DND-41 (cell line): ENCODE results near the gene IGSF8.

Experiments used
- ATAC-seq: fragments of 200-7000 bp; cut with Tn5 transposase; 3 replicates; pipeline ENCODE4 v1.9.1; 2021; ENCODE audit warnings: low read depth; ENCODE audit not compliant: insufficient read depth
- DNase-seq: peaks from one replicate; pipeline ENCODE4 v3.0.0-alpha.2; 2020
- H2AFZ ChIP-seq: 2 replicates; pipeline ENCODE4 v1.6.0; 2012; ENCODE audit warnings: low read depth, low read length
- H3K27ac ChIP-seq: 2 replicates; pipeline ENCODE4 v1.5.1; 2012; ENCODE audit warnings: low read length, inconsistent platforms
- H3K27me3 ChIP-seq: fragments of 200-600 bp; sonication (generic); 2 replicates; pipeline ENCODE4 v1.6.0; 2012; ENCODE audit warnings: low read length, mild to moderate bottlenecking, inconsistent platforms; ENCODE audit not compliant: insufficient read depth, poor library complexity
- H3K36me3 ChIP-seq: 2 replicates; pipeline ENCODE4 v1.5.1; 2012; ENCODE audit warnings: low read length, inconsistent platforms; ENCODE audit not compliant: insufficient read depth
- H3K4me1 ChIP-seq: 2 replicates; pipeline ENCODE4 v1.5.1; 2012; ENCODE audit warnings: mild to moderate bottlenecking, low read length; ENCODE audit not compliant: insufficient read depth
- H3K4me2 ChIP-seq: 2 replicates; pipeline ENCODE4 v1.6.0; 2012; ENCODE audit warnings: mild to moderate bottlenecking, moderate library complexity, low read length, inconsistent platforms; ENCODE audit not compliant: insufficient read depth
- H3K4me3 ChIP-seq, 2 experiments: fragments of 200-600 bp in 1 of 2; shearing (Covaris generic) in 1 of 2; 2 replicates each; pipeline ENCODE4 v1.5.1; 2012 to 2016; ENCODE audit warnings: inconsistent platforms in 2 of 2, low read length in 2 of 2, mild to moderate bottlenecking in 2 of 2, low read depth in 1 of 2, moderate library complexity in 1 of 2
- H3K79me2 ChIP-seq: 2 replicates; pipeline ENCODE4 v1.6.0; 2012; ENCODE audit warnings: low read length, inconsistent platforms; ENCODE audit not compliant: insufficient read depth
- H3K9ac ChIP-seq: 2 replicates; pipeline ENCODE4 v1.6.0; 2012; ENCODE audit warnings: low read depth, mild to moderate bottlenecking, inconsistent platforms, low read length, moderate library complexity
- H3K9me3 ChIP-seq: 2 replicates; pipeline ENCODE4 v1.5.1; 2012; ENCODE audit warnings: low read length, moderate library complexity, mild to moderate bottlenecking, inconsistent platforms; ENCODE audit not compliant: insufficient read depth, severe bottlenecking
- H4K20me1 ChIP-seq: 2 replicates; pipeline ENCODE4 v1.6.0; 2012; ENCODE audit warnings: low read length; ENCODE audit not compliant: insufficient read depth
- CTCF ChIP-seq: IDR thresholded peaks from 2 replicates; pipeline ENCODE4 v1.5.1; 2012; ENCODE audit warnings: borderline replicate concordance, low read length, moderate library complexity, mild to moderate bottlenecking; ENCODE audit not compliant: poor library complexity, severe bottlenecking; ENCODE audit errors: extremely low read depth
- EZH2 ChIP-seq: IDR thresholded peaks from 3 replicates; pipeline ENCODE4 v1.6.1; 2012; ENCODE audit warnings: borderline replicate concordance, low read depth, mild to moderate bottlenecking, moderate library complexity, low read length, inconsistent platforms; ENCODE audit not compliant: severe bottlenecking

Gene IGSF8

GRCh38 chr1:160097911-160098851 is at the start of gene IGSF8:
Gene IGSF8 (minus strand): TSS chr1:160098619. CDS start chr1:160098472, 147 bp downstream.
- DNase-seq: peak; percentile 93
- Histone ChIP-seq H3K4me1 (peaks cover 42% of the 10 kb centered on the region), H3K36me3 (peaks cover 23% of the 10 kb centered on the region), H3K79me2 (peaks cover 29% of the 10 kb centered on the region), H3K4me3 (peak within 1 kb of the TSS; percentile 84 to 93), H3K9ac (peak within 1 kb of the TSS; percentile 97), H3K27ac (peak within 1 kb of the TSS; percentile 84), H2AFZ (peak within 1 kb of the TSS; percentile 82), H4K20me1 (peaks cover 33% of the 10 kb centered on the region; the same call in 1 of the 2 replicates), H3K4me2 (peak within 1 kb of the TSS; percentile 96), H3K27me3 (no peaks in the 10 kb centered on the region), H3K9me3 (no peaks in the 10 kb centered on the region)
- peak; percentile 76 for ATAC-seq
- TF ChIP-seq EZH2 (no peak), CTCF (no peak)

- Histone ChIP-seq H3K27me3 (peaks cover 21% of the 10 kb centered on the region), H3K4me1 (no peaks in the 10 kb centered on the region), H3K4me3 (no peak overlapping the region), H3K36me3 (no peaks in the 10 kb centered on the region), H3K9me3 (no peaks in the 10 kb centered on the region), H3K9ac (no peak overlapping the region), H4K20me1 (no peaks in the 10 kb centered on the region), H2AFZ (no peak overlapping the region), H3K79me2 (no peaks in the 10 kb centered on the region), H3K27ac (no peak overlapping the region), H3K4me2 (no peak overlapping the region)
- ATAC-seq: no peak
- TF ChIP-seq EZH2 (no peak), CTCF (no peak)
- no peak for DNase-seq
Measured at GRCh38 chr1:160148121-160148520, 49.7 kb upstream of the IGSF8 start.

GRCh38 chr1:160146107-160146506 is 47.7 kb upstream of the IGSF8 start:
- Histone ChIP-seq H3K4me3 (no peak overlapping the region), H3K79me2 (no peaks in the 10 kb centered on the region), H3K4me1 (no peaks in the 10 kb centered on the region), H3K27me3 (peaks cover 29% of the 10 kb centered on the region), H4K20me1 (no peaks in the 10 kb centered on the region), H3K27ac (no peak overlapping the region), H3K36me3 (no peaks in the 10 kb centered on the region), H3K9me3 (no peaks in the 10 kb centered on the region), H3K9ac (no peak overlapping the region), H2AFZ (no peak overlapping the region), H3K4me2 (no peak overlapping the region)
- ATAC-seq (no peak), DNase-seq (no peak)
- TF ChIP-seq CTCF: no peak
- no peak for TF ChIP-seq EZH2
